ENCODE results near the gene ATXN7.

DNA sequence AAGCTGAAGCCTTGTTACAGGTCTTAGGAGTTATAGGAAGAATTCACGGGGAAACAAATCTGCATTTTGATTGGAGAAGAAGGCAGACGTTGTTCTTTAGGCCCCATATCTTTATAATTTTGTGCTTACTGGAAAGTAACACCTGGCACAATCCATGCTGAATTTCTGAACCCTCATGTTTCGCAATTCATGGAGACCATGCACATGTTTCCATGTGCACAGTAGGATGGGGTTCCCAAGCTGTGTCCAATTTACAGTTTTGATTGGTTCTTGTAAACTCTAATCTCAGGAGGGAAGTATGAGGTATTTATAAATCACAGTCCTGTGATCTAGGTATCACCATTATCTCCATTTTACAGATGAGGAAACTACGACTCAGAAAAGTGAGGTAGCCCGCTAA, 56.3 kb downstream of the ATXN7 start:
- TF ChIP-seq, protein P1, sequence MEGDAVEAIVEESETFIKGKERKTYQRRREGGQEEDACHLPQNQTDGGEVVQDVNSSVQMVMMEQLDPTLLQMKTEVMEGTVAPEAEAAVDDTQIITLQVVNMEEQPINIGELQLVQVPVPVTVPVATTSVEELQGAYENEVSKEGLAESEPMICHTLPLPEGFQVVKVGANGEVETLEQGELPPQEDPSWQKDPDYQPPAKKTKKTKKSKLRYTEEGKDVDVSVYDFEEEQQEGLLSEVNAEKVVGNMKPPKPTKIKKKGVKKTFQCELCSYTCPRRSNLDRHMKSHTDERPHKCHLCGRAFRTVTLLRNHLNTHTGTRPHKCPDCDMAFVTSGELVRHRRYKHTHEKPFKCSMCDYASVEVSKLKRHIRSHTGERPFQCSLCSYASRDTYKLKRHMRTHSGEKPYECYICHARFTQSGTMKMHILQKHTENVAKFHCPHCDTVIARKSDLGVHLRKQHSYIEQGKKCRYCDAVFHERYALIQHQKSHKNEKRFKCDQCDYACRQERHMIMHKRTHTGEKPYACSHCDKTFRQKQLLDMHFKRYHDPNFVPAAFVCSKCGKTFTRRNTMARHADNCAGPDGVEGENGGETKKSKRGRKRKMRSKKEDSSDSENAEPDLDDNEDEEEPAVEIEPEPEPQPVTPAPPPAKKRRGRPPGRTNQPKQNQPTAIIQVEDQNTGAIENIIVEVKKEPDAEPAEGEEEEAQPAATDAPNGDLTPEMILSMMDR (IDR thresholded peaks at IDR 0.05), result no peak
- TF ChIP-seq POLR2A (IDR thresholded peaks at IDR 0.05), result no peak
